Measurements from ENCODE around the gene RBM10.

Gene RBM10

DNA sequence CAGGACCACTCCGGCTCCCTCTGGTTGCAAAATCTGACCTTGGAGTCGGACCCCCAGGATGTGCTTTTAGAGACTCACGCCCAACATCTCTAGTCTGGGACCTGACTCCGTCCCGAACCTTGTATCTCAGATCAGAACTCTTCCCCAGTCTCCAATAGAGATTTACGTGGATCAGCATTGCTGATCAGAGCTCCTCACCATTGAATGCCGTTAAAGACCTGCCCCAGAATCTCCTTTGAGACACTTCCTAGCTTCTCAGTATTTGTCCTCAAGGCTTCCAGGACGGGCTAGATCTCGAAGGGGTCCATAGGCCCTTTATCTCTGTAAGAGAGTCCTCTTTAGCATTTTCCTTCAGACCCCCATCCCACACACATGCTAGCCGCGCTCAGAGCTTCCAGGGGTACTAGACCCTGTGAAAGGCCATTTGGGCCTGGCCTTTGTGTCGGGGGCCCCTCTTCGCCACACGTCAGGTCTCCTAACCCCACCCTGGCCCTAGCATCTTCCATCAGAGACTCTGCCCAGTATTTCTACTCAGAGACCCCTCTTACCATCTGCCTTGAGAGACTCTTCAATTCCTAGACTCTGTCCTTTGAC is 49.3 kb downstream of the RBM10 start:
- no peak for DNase-seq (ENCODE audit: low read depth, low spot score)

DNA sequence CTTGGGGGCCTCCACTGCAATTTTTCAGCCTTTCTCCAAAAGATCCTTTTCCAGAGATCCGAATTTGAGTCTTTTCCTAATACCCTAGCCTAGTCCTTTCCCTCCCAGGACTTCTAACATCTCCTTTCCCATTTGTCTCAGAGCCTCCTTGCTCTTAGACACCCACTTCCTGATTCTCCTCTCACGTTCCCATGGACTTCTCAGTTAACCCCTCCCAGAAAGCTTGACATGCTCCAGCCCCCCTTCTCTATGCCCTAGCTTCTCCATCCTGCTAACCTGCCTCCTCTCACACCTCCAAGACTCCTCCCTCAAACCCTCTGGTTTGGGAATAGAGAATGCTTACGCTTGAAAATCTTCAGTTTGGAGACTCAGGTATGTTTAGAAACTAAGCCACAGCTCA is 51.1 kb downstream of the RBM10 start:
- DNase-seq (ENCODE audit: low read depth, low spot score), result no peak

DNA sequence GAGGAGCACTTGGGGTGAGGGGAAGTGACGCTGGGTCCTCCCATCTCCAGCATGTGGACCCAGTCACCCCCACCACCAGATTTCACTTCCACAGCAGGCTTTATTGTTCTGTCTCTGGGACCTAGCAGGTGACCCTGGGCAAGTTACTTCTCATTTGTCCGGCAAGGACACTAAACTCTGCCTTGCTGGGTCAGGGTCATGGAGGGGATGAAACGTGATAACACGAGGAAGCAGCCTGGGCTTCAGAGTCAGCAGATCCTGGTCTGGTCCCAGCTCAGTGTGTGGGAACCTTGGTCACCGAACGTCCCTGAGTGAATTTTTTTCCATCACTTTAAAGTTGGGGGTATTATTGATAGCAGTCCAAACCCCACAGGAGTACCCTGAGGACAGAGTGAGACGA is 52.5 kb downstream of the RBM10 start:
- DNase-seq (ENCODE audit: low read depth, low spot score), result no peak

DNA sequence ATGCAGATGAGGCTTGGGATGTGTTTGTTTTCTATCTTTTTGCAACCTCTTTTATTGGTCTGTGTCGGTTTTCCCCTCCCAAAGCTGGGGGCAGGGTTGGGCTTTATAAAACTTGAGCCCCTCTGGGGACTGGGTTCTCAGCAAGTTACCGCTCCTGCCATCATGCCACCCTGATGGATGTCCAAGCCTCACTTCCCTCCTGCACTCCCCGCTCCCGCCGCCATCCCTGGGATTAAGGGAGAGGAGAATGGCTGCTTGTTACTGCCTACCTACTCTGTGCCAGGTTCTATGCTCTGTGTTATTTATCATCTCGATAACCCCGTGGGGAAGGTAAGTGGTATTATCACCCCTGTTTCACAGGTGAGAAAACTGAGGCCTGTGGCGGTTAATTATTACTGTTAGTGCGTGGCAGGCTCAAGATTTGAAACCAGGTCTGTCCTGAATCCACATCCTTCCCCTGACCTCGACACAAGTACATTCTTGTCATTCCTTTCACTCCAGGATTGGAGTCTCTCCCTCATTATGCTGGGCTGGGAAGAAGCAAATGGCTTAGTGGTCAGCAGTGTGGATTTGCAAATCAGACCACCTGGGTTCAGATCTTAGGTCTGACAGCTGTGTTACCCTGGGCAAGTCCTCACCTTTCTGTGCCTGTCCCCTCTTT is 53.1 kb downstream of the RBM10 start:
- no peak for DNase-seq (ENCODE audit: low read depth, low spot score)

DNA sequence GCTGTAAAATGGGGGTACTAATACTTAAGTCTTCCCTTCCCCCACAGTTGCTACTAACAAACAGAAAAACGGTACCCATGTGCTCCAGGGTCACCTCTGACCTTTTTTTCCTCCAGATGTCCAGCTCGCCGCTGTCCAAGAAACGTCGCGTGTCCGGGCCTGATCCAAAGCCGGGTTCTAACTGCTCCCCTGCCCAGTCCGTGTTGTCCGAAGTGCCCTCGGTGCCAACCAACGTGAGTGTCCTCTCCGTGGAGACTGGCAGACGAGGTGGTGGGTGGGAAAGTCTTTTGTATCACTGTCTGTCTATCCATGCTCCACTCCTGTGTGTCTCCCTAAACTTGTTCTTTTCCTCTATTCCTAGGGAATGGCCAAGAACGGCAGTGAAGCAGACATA is 53.7 kb downstream of the RBM10 start:
- DNase-seq (ENCODE audit: low read depth, low spot score), result no peak

DNA sequence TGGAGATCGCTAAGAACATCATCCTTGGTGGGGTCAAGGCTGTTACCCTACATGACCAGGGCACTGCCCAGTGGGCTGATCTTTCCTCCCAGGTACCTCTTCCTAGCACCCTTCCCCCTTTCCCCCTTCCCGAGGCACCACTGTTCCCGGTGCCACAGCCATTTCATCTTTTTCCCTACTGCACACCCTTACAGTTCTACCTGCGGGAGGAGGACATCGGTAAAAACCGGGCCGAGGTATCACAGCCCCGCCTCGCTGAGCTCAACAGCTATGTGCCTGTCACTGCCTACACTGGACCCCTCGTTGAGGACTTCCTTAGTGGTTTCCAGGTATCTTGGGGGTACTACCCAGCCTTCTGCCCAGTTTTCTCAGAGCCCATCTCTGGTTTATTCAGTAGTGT is 54.3 kb downstream of the RBM10 start:
- DNase-seq (ENCODE audit: low read depth, low spot score), result no peak

DNA sequence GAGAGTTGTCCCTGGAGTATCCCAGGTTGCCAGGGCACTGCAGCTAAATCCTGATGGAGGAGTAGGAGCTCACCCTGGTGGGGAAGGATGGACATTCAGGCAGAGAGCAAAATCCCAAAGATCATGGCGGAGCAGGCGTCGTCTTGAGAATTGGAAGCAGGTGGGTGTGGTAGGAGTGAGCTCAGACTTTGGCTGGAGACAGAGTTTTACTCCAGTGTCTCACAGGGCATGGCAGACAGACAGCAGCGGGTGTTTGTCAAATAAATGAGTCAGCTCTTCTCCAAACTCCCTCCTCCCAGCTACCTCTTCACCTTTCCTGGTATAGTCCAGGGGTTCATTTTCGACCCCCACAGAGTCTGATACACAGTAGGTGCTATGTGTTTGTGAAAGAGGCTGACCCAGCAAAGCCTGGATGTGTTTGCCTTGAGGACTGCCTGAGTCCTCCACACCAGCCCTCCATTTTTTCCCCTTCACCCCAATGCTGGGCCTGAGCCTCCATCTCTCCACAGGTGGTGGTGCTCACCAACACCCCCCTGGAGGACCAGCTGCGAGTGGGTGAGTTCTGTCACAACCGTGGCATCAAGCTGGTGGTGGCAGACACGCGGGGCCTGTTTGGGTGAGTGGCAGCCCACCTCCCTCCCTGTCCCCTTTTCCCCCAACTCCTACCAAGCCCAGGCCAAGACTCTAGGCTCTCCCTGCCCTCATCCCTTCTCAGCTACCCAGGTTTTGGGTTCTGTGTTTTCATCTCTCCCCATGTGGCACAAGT is 55.5 kb downstream of the RBM10 start:
- no peak for DNase-seq (ENCODE audit: low read depth, low spot score)

DNA sequence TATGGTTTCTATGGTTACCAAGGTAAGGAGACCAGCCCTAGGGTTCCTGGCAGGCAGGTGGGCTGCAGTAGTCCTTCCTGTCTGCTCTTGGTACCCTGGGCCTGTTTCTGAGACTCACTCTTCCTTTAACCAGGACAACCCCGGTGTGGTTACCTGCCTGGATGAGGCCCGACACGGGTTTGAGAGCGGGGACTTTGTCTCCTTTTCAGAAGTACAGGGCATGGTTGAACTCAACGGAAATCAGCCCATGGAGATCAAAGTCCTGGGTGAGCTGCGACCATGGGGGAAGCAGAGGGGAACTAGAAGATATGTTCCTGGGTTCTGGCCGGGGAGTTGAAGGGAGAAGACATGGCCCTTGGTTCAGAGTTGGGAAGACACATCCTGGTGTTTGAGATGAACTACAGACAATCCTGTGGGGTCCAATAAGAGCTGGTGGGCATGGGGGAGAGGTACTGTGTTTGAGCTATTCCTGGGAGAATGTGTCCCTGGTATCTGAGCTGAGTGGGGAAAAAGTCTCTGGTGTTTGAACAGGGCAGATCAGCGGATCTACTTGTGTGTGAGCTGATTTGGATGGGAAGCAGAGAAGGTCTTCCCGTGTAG is 56.4 kb downstream of the RBM10 start:
- DNase-seq (ENCODE audit: low read depth, low spot score), result no peak

DNA sequence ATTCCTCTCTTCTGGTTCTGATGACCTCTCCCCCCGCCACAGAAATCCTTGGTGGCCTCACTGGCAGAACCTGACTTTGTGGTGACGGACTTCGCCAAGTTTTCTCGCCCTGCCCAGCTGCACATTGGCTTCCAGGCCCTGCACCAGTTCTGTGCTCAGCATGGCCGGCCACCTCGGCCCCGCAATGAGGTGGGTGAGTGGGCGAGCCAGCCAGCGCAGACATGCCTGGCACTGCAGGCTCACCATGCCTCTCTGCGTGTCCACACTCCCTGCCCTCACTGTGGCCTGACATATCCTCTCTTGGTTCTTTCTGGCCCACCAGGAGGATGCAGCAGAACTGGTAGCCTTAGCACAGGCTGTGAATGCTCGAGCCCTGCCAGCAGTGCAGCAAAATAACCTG is 57.3 kb downstream of the RBM10 start:
- DNase-seq (ENCODE audit: low read depth, low spot score), result no peak

DNA sequence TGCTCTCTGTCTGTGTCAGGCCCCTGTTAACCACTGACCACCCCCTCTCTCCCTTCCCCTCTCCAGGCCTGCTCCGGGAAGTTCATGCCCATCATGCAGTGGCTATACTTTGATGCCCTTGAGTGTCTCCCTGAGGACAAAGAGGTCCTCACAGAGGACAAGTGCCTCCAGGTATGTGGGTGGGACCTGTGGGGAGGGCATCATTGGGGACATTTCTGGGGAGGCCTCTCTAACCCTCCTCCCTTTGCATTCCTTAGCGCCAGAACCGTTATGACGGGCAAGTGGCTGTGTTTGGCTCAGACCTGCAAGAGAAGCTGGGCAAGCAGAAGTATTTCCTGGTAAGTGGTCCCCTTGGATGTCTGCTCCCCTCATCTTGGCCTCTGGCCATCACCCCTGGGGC is 57.9 kb downstream of the RBM10 start:
- no peak for DNase-seq (ENCODE audit: low read depth, low spot score)

DNA sequence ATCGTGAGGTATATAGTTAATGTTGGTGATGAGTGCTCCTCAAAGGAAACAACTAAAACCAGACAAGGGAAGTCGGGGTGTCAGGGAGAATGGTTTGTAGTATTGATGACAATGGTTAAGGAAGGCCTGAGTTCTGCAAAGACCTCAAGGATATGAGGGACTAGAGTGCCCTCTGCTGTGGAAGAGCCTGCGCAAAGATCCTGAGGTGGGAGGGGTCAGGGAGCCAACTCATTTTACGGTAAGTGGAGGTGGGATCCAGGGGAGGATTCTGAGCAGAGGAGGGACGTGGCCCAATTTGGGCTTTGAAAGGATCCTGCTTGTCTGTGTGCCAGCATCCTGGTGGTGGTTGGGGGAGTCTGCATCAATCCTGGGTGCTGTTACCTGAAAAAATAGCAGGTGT is 59.9 kb downstream of the RBM10 start:
- DNase-seq (ENCODE audit: low read depth, low spot score), result no peak

DNA sequence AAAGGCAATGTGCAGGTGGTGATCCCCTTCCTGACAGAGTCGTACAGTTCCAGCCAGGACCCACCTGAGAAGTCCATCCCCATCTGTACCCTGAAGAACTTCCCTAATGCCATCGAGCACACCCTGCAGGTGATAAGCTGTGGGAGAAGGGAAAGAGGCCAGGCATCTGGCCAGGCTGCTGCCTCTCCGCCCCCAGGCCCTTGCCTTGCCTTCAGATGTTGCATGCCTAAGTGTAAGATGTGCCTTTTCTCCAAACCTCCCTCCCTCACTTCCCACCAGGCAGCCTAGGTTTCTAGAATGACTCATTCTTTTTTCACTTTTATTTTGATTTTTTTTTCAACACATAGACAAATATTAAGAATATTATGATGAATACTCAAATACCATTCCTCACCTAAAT is 61.3 kb downstream of the RBM10 start:
- DNase-seq (ENCODE audit: low read depth, low spot score), result no peak

DNA sequence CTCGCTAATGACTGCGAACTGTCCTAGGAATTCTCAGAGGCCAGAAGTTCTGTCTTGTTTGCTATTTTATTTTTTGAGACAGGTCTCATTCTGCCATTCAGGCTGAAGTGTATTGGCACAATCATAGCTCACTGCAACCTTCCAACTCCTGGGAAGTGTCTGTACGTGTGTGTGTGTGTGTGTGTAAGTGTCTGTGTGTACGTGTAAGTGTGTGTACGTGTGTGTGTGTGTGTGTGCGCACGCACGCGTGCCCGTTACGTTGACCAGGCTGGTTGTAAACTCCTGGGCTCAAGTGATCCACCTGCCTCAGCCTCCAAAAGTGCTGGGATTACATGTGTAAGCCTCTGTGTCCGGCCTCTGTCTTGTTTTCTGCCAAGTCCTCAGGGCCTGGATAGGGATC is 63.1 kb downstream of the RBM10 start:
- DNase-seq (ENCODE audit: low read depth, low spot score), result no peak

DNA sequence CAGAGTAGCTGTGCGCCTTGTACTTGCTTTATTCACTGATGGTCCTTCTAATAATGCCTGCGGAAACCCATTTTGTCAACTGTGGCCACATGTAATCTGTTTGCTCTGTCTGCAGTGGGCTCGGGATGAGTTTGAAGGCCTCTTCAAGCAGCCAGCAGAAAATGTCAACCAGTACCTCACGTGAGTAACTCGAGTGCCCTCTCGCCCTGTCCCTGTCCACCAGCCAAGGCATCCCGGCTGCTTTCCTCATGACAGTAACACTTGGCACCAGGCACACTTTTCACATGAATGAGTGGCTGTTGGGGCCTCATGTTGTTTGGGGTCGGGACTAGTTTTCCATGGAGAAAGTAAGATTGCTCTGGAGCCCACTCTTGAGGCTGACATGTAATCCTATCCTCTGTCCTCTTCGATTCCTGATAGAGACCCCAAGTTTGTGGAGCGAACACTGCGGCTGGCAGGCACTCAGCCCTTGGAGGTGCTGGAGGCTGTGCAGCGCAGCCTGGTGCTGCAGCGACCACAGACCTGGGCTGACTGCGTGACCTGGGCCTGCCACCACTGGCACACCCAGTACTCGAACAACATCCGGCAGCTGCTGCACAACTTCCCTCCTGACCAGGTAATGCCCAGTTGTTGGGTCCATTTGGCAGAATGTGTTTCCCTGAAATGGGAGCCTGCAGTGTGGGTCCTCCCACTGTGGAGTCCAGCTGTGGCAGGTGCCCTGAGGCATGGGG is 64.7 kb downstream of the RBM10 start:
- no peak for DNase-seq (ENCODE audit: low read depth, low spot score)

DNA sequence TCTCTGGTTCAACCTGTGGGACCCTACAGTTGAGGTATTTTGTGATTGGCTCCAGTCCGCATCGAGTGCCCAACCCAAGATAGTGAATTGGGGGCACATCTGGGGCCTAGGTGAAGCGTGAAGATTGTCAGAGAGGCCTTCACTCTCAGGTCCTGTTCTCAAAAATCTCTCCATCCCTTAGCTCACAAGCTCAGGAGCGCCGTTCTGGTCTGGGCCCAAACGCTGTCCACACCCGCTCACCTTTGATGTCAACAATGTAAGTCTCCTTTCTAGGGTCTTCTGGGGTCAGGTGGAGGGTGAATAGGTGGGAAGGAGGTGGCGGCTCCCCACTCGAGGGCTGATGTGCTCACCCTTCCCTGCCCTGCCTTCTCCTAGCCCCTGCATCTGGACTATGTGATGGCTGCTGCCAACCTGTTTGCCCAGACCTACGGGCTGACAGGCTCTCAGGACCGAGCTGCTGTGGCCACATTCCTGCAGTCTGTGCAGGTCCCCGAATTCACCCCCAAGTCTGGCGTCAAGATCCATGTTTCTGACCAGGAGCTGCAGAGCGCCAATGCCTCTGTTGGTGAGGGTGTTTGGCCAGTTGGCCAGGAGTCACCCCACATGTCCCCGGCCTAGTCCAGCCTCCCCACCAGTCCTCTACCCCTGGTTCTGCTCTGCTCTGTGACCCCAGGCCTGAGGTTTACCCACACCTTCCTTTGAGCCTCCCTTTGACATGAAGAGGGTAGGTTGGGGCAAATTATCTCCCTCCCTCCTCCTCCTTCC is 65.8 kb downstream of the RBM10 start:
- no peak for DNase-seq (ENCODE audit: low read depth, low spot score)

DNA sequence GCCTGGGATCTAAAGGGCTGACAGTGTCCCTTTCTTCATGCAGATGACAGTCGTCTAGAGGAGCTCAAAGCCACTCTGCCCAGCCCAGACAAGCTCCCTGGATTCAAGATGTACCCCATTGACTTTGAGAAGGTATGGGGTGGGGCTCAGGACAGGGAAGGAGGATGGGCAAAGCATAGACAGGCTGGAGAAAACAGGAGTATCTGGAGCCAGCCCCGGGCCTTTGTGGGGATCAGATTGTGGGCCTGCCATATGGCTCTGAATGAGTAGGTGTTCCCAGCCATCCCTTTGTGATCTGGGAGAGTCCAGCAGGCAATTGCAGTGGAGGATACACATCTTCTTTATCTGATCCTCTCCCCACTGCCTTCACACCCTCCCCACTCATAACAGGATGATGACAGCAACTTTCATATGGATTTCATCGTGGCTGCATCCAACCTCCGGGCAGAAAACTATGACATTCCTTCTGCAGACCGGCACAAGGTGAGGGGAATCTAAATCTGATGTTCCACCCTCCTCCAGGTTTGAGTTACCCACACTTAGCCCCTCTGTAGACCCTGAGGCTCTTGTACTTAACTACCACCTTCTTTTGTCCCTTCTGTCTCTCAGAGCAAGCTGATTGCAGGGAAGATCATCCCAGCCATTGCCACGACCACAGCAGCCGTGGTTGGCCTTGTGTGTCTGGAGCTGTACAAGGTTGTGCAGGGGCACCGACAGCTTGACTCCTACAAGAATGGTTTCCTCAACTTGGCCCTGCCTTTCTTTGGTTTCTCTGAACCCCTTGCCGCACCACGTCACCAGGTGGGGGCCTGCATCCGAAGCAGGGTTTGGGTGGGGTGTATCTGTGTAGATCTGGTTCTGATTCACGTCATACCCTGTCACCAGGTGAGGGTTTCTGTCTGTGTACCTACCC is 67.6 kb downstream of the RBM10 start:
- DNase-seq (ENCODE audit: low read depth, low spot score), result no peak

DNA sequence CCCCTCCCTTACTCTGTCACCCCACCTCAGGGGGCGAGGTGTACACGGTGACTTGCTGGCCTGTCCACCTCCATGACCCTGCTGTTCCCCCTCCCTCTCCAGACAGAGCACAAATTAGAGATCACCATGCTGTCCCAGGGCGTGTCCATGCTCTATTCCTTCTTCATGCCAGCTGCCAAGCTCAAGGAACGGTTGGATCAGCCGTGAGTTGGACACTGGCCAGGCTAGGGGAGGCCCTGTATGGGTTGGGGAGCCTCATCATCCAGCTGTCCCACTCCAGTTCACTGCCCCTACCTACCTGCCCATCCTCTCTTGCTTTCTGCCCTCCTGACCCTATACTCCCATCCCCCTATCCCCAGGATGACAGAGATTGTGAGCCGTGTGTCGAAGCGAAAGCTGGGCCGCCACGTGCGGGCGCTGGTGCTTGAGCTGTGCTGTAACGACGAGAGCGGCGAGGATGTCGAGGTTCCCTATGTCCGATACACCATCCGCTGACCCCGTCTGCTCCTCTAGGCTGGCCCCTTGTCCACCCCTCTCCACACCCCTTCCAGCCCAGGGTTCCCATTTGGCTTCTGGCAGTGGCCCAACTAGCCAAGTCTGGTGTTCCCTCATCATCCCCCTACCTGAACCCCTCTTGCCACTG is 69.5 kb downstream of the RBM10 start:
- no peak for DNase-seq (ENCODE audit: low read depth, low spot score)

DNA sequence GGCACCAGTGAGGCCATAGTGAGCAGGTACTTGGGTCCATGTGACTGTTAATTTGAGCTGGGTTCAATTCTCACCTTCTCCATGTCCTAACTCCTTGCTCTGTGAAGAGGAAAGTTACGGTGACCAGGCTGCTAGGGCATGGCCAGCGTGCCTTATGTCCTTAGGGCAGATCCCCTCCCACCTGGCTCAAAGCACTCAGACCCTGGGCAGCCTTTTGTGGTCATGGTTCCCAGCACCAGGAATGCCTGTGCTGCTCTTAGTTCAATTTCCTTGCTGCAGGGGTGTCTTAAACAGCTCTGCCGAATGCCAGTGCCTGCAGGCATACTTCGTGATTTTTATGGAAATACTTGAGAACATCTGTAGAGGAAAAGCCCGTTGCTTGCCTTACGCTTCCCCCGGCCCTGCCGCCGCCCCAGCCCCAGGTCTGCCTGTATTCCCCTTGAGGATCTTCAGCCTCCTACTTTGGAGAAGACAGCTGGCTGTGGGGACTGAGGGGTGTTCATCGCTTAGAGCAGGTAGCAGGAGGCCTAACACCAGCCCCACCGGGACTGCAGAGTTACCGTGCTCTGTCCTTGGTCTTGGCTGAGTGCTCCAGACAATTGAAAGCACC is 70.4 kb downstream of the RBM10 start:
- DNase-seq (ENCODE audit: low read depth, low spot score), result no peak

DNA sequence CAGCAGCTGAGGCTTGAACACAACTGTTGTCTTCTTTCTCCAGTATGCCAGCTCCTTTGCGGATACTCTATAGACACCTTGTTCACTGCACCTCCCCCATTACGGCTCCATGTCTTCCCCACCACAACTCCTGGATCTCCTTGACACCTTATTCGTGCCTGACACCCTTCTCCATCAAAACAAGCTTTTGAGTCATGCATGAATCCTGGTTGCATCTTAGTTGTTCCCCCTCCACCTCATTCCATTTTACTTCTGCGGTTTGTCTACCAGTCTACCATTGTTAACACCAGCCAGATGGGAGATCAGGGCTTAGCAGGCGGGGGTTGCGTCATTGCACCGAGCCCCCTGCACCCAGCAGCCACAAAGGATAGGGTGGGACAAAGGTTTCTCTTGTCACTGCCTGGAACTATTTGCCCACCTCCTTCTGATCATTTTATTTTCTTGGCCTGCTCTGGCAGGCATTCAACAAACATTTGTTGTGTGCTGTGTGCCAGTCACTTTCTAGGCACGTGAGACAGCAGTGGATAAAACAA is 71.4 kb downstream of the RBM10 start:
- DNase-seq (ENCODE audit: low read depth, low spot score), result no peak
